HepG2 (cell line): ENCODE results near the gene MECR.

ENCODE experiments used
- ATF6 ChIP-seq: sonication (generic); formaldehyde crosslinking; conservative IDR thresholded peaks from 2 replicates; pipeline ENCODE4 v1.4.0; 2020; ENCODE audit warnings: missing genetic modification reagents
- CHD2 ChIP-seq: IDR thresholded peaks from 2 replicates; pipeline ENCODE4 v1.6.1; 2011; ENCODE audit warnings: low read depth, low read length, improper control_type of control experiment
- CTCF ChIP-seq: sonication (generic); formaldehyde crosslinking; IDR thresholded peaks from 2 replicates; pipeline ENCODE4 v1.5.0; 2020; ENCODE audit warnings: mild to moderate bottlenecking, missing genetic modification reagents, moderate library complexity
- PBX3 ChIP-seq: sonication (generic); formaldehyde crosslinking; IDR thresholded peaks from 2 replicates; pipeline ENCODE4 v1.8.1; 2023; ENCODE audit warnings: missing genetic modification reagents, inconsistent platforms, borderline replicate concordance
- SMAD1 ChIP-seq: sonication (generic); formaldehyde crosslinking; IDR thresholded peaks from 2 replicates; pipeline ENCODE4 v1.4.0; 2020; ENCODE audit warnings: missing genetic modification reagents, low read depth, mild to moderate bottlenecking, borderline replicate concordance
- SMC3 ChIP-seq: IDR thresholded peaks from 2 replicates; pipeline ENCODE4 v1.6.1; 2011; ENCODE audit warnings: low read length, improper control_type of control experiment
- ZBTB34 ChIP-seq: sonication (generic); formaldehyde crosslinking; IDR thresholded peaks from 2 replicates; pipeline ENCODE4 v1.8.0; 2022; ENCODE audit warnings: mild to moderate bottlenecking, missing genetic modification reagents
- ZNF629 ChIP-seq: sonication (generic); formaldehyde crosslinking; conservative IDR thresholded peaks from 2 replicates; pipeline ENCODE4 v1.5.0; 2020; ENCODE audit warnings: missing genetic modification reagents
- ZNF639 ChIP-seq: conservative IDR thresholded peaks from 2 replicates; pipeline ENCODE4 v1.6.1; 2018; ENCODE audit warnings: missing genetic modification reagents

- no peak for TF ChIP-seq CTCF (CRISPR knock-in tag)
- no peak for TF ChIP-seq ZBTB34 (CRISPR knock-in tag)
- no peak for TF ChIP-seq PBX3 (CRISPR knock-in tag)
- no peak for TF ChIP-seq ZNF629 (CRISPR knock-in tag)
- TF ChIP-seq CHD2 = no peak
- TF ChIP-seq ATF6 (CRISPR knock-in tag) = no peak
- no peak for TF ChIP-seq SMC3
- TF ChIP-seq ZNF639 (CRISPR knock-in tag) = no peak
- no peak for TF ChIP-seq SMAD1
Observed at GRCh38 chr1:29179641-29180184, 51.0 kb downstream of the MECR start.
